Sigmoid colon (tissue), 4 donors: ENCODE data around the gene CARD6.

Experiments
- EP300 ChIP-seq, 4 donors: sonication (generic); formaldehyde crosslinking; IDR thresholded peaks; one replicate each; pipeline ENCODE4 v1.6.1; 2017; ENCODE audit warnings: antibody characterized with exemption in 4 of 4
- POLR2A ChIP-seq, 2 donors: fragments of 450-650 bp; IDR thresholded peaks; one replicate each; pipeline ENCODE4 v1.6.1; 2016; ENCODE audit warnings: antibody characterized with exemption in 2 of 2, mild to moderate bottlenecking in 2 of 2, moderate library complexity in 2 of 2
- POLR2AphosphoS5 ChIP-seq, 4 donors: sonication (generic); formaldehyde crosslinking; IDR thresholded peaks; one replicate each; pipeline ENCODE4 v1.6.1; 2017; ENCODE audit warnings: antibody characterized with exemption in 4 of 4
- TF ChIP-seq, protein P1 (sequence below), 4 experiments: fragments of 450-650 bp in 3 of 4; fragments of 200-600 bp in 1 of 4; IDR thresholded peaks; one replicate each; pipeline ENCODE4 v1.5.1; 2016 to 2019; ENCODE audit warnings: antibody characterized with exemption in 4 of 4, mild to moderate bottlenecking in 3 of 4, moderate library complexity in 2 of 4

- TF ChIP-seq, protein P1, sequence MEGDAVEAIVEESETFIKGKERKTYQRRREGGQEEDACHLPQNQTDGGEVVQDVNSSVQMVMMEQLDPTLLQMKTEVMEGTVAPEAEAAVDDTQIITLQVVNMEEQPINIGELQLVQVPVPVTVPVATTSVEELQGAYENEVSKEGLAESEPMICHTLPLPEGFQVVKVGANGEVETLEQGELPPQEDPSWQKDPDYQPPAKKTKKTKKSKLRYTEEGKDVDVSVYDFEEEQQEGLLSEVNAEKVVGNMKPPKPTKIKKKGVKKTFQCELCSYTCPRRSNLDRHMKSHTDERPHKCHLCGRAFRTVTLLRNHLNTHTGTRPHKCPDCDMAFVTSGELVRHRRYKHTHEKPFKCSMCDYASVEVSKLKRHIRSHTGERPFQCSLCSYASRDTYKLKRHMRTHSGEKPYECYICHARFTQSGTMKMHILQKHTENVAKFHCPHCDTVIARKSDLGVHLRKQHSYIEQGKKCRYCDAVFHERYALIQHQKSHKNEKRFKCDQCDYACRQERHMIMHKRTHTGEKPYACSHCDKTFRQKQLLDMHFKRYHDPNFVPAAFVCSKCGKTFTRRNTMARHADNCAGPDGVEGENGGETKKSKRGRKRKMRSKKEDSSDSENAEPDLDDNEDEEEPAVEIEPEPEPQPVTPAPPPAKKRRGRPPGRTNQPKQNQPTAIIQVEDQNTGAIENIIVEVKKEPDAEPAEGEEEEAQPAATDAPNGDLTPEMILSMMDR (IDR thresholded peaks at IDR 0.05): no peak
- no peak for TF ChIP-seq POLR2A (IDR thresholded peaks at IDR 0.05)
- no peak for TF ChIP-seq EP300 (IDR thresholded peaks at IDR 0.05)
- no peak for TF ChIP-seq POLR2AphosphoS5 (IDR thresholded peaks at IDR 0.05)
Measured at GRCh38 chr5:40906351-40906751, 65.2 kb downstream of the CARD6 start.
